PC-9 (cell line): ENCODE measurements around the gene NARF. TPM values are rescaled to one million over a fixed set of nuclear protein-coding genes. Genes with fewer than 3 reads are reported as not detected.

Experiments
- BruUV-seq: library from RNA; stranded (reverse); fragments of 400-500 nt; replicated peaks from 2 replicates; lab custom pipeline; 2021; lab: Mats Ljungman, UMichigan
- CTCF ChIA-PET: fragments of 300-600 bp; sonication (Branson Sonifier 250); formaldehyde crosslinking; loops from one replicate; lab custom pipeline; 2022; ENCODE audit warnings: antibody characterized with exemption; lab: Charles Lee
- POLR2A ChIA-PET: fragments of 300-600 bp; sonication (Branson Sonifier 250); formaldehyde crosslinking; loops from one replicate; lab custom pipeline; 2022; ENCODE audit warnings: antibody characterized with exemption; ENCODE audit not compliant: unreplicated experiment; lab: Charles Lee
- DNase-seq, 2 experiments: peaks; one replicate each; pipeline versions ENCODE4 v3.0.0 to v3.0.0-alpha.2; 2015 to 2022; ENCODE audit warnings: mixed read lengths in 1 of 2
- H2AFZ ChIP-seq: fragments of 200-600 bp; sonication (generic); 2 replicates; pipeline ENCODE4 v1.8.1; 2017; ENCODE audit warnings: antibody characterized with exemption
- H3F3A ChIP-seq: fragments of 200-600 bp; sonication (generic); 2 replicates; pipeline ENCODE4 v1.8.1; 2017; ENCODE audit warnings: antibody characterized with exemption, mild to moderate bottlenecking, low read depth; ENCODE audit not compliant: insufficient read depth
- H3K27ac ChIP-seq: fragments of 200-600 bp; sonication (generic); 2 replicates; pipeline ENCODE4 v1.6.1; 2016; ENCODE audit warnings: mixed run types
- H3K27me3 ChIP-seq: fragments of 200-600 bp; sonication (generic); 2 replicates; pipeline ENCODE4 v1.6.1; 2016; ENCODE audit warnings: low read depth, mixed run types; ENCODE audit not compliant: insufficient read depth
- H3K36me3 ChIP-seq: fragments of 200-600 bp; sonication (generic); 2 replicates; pipeline ENCODE4 v1.6.1; 2016; ENCODE audit warnings: low read depth, mixed run types
- H3K4me1 ChIP-seq: fragments of 200-600 bp; sonication (generic); replicated peaks from 2 replicates; pipeline ENCODE4 v1.6.1; 2016; ENCODE audit warnings: mixed run types; ENCODE audit not compliant: insufficient read depth
- H3K4me2 ChIP-seq: fragments of 200-600 bp; sonication (generic); 2 replicates; pipeline ENCODE4 v1.6.1; 2017; ENCODE audit warnings: mixed run types
- H3K4me3 ChIP-seq: fragments of 200-600 bp; sonication (generic); 2 replicates; pipeline ENCODE4 v1.6.1; 2016; ENCODE audit warnings: mixed run types
- H3K79me2 ChIP-seq: fragments of 200-600 bp; sonication (generic); 2 replicates; pipeline ENCODE4 v1.6.1; 2017; ENCODE audit warnings: low read depth, mixed run types
- H3K9me2 ChIP-seq: fragments of 200-600 bp; sonication (generic); 2 replicates; pipeline ENCODE4 v1.8.1; 2017; ENCODE audit warnings: mild to moderate bottlenecking; ENCODE audit not compliant: insufficient read depth
- H3K9me3 ChIP-seq: fragments of 200-600 bp; sonication (generic); 2 replicates; pipeline ENCODE4 v1.8.1; 2016; ENCODE audit warnings: low read depth; ENCODE audit not compliant: insufficient read depth
- H4K20me1 ChIP-seq: fragments of 200-600 bp; sonication (generic); 2 replicates; pipeline ENCODE4 v1.8.1; 2017; ENCODE audit not compliant: insufficient read depth
- EZH2 ChIP-seq: fragments of 200-600 bp; sonication (generic); IDR thresholded peaks from 2 replicates; pipeline ENCODE4 v1.8.0; 2017; ENCODE audit warnings: antibody characterized with exemption, low read depth
- intact Hi-C: fragments of 100-400 bp; cut with micrococcal nuclease; formaldehyde crosslinking; loops from one replicate; pipeline ENCODE4 v1.10.0; 2022; ENCODE audit not compliant: unreplicated experiment
- total RNA-seq: library from RNA; stranded (reverse); gene quantifications from 2 replicates; pipeline ENCODE4 v1.2.3, GENCODE V29; 2021
- TF ChIP-seq, protein P1 (sequence below): fragments of 200-600 bp; sonication (generic); conservative IDR thresholded peaks from 2 replicates; pipeline ENCODE4 v1.6.1; 2017; ENCODE audit warnings: mixed run types, antibody characterized with exemption, mild to moderate bottlenecking, moderate library complexity

NARF gene
- total RNA-seq, 1 experiment from 2014 or later: 57.2 TPM

GRCh38 chr17:82446649-82447048 lies 11.9 kb upstream of the NARF start:
- Histone ChIP-seq H3K27me3 (no peaks in the 10 kb centered on the region), H3K4me2 (no peak overlapping the region), H3K4me3 (no peak overlapping the region), H3K36me3 (no peaks in the 10 kb centered on the region), H2AFZ (no peak overlapping the region), H3K79me2 (peaks cover 10% of the 10 kb centered on the region; the same call in 1 of the 2 replicates), H3K27ac (no peak overlapping the region), H3K9me2 (no peaks in the 10 kb centered on the region), H3K9me3 (no peaks in the 10 kb centered on the region), H3K4me1 (peaks cover 12% of the 10 kb centered on the region; the same call in 1 of the 2 replicates), H4K20me1 (no peaks in the 10 kb centered on the region), H3F3A (no peaks in the 10 kb centered on the region)
- ChIA-PET CTCF (interaction anchor here (0.5 kb wide), 1 partner anchor 52 kb away, joined by 7 read pairs; no protein-coding TSS in a partner anchor), POLR2A (no interaction called here)
- BruUV-seq: no TSS peak
- no peak for DNase-seq
- TF ChIP-seq EZH2: no peak
- intact Hi-C loops: no loop called here

- Histone ChIP-seq H3K4me1 (peaks cover 12% of the 10 kb centered on the region; the same call in 1 of the 2 replicates), H3K27me3 (no peaks in the 10 kb centered on the region), H3K9me3 (no peaks in the 10 kb centered on the region), H3K27ac (no peak overlapping the region), H3K4me3 (no peak overlapping the region), H4K20me1 (no peaks in the 10 kb centered on the region), H3K9me2 (no peaks in the 10 kb centered on the region), H3F3A (no peaks in the 10 kb centered on the region), H3K4me2 (no peak overlapping the region), H3K36me3 (no peaks in the 10 kb centered on the region), H3K79me2 (peaks cover 10% of the 10 kb centered on the region; the same call in 1 of the 2 replicates), H2AFZ (no peak overlapping the region)
- ChIA-PET POLR2A (no interaction called here), CTCF (no interaction called here)
- DNase-seq: no peak
- BruUV-seq: no TSS peak
- TF ChIP-seq, protein P1, sequence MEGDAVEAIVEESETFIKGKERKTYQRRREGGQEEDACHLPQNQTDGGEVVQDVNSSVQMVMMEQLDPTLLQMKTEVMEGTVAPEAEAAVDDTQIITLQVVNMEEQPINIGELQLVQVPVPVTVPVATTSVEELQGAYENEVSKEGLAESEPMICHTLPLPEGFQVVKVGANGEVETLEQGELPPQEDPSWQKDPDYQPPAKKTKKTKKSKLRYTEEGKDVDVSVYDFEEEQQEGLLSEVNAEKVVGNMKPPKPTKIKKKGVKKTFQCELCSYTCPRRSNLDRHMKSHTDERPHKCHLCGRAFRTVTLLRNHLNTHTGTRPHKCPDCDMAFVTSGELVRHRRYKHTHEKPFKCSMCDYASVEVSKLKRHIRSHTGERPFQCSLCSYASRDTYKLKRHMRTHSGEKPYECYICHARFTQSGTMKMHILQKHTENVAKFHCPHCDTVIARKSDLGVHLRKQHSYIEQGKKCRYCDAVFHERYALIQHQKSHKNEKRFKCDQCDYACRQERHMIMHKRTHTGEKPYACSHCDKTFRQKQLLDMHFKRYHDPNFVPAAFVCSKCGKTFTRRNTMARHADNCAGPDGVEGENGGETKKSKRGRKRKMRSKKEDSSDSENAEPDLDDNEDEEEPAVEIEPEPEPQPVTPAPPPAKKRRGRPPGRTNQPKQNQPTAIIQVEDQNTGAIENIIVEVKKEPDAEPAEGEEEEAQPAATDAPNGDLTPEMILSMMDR: no peak
- no peak for TF ChIP-seq EZH2
- intact Hi-C loops: no loop called here
These were observed 10.7 kb upstream of the NARF start for GRCh38 chr17:82447876-82448275.

DNA sequence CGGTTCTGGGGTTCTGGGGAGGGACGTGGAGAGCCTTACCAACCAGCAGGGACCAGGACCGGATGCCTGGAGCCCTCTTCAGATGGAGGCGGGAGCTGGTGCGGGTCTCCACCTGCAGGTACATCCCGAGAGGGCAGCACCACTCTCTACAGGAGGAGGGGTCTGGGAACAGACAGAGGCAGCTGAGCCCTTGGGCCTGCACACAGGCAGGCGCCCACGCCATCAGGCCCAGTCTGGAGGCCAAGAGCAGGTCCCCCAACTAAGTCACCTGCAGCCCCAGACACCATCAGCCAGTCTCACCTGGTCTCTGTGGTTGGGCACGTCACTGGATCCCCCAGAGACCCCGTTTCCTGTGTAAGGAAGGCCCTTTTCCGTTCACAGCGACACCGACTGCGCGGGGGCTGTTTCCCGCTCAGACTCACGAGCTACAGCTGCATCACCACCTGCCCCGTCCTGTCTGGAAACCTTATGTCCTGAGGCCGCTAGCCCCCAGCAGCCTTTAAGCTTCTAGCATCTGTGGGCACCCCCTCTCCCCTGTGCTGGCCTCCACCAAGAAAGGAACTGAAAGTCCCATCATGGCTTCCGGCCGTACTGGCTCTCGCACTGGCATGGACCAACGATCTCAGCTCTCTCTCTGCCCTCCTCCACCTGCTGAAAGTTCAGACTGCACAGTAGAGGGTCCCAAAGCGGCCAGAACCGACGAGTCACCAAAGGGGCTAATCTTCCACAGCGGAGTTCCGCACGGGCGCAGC lies 9.2 kb upstream of the NARF start:
- Histone ChIP-seq H3K4me1 (peaks cover 12% of the 10 kb centered on the region; the same call in 1 of the 2 replicates), H3K4me3 (peak overlapping the region; percentile 94), H3F3A (no peaks in the 10 kb centered on the region), H3K79me2 (peaks cover 10% of the 10 kb centered on the region; the same call in 1 of the 2 replicates), H3K4me2 (peak overlapping the region; percentile 80), H4K20me1 (no peaks in the 10 kb centered on the region), H3K27ac (no peak overlapping the region), H3K27me3 (no peaks in the 10 kb centered on the region), H3K9me2 (no peaks in the 10 kb centered on the region), H3K36me3 (no peaks in the 10 kb centered on the region), H3K9me3 (no peaks in the 10 kb centered on the region), H2AFZ (no peak overlapping the region)
- POLR2A ChIA-PET: interaction anchor here (0.7 kb wide), 1 partner anchor 72 kb away, joined by 4 read pairs; no protein-coding TSS in a partner anchor
- no TSS peak for BruUV-seq
- intact Hi-C loops: no loop called here
- no peak for DNase-seq
- CTCF ChIA-PET: no interaction called here
- TF ChIP-seq, protein P1: no peak
- no peak for TF ChIP-seq EZH2
